HT1080 (cell line): ENCODE results near the gene VAC14. TPM values are rescaled to one million over a fixed set of nuclear protein-coding genes. Genes with fewer than 3 reads are reported as not detected.
A peak's percentile ranks its signal among the peaks of the same experiment; 100 is the strongest.

Source experiments
- DNase-seq: peaks from one replicate; pipeline ENCODE4 v3.0.0-alpha.2; 2015; ENCODE audit warnings: low read depth
- total RNA-seq: library from RNA; depleted of rRNA; stranded (reverse); fragments of >200 nt; shearing (Covaris generic); gene quantifications from 2 replicates; pipeline ENCODE4 v1.2.3, GENCODE V29; 2014

The VAC14 gene
- total RNA-seq, 1 experiment from 2014 or later = 103 TPM

GRCh38 chr16:70786020-70786755, 14.8 kb downstream of the VAC14 start:
- DNase-seq = no peak

- no peak for DNase-seq
These were observed 16.0 kb downstream of the VAC14 start for GRCh38 chr16:70784692-70785555.

- no peak for DNase-seq
These were observed 18.7 kb downstream of the VAC14 start for GRCh38 chr16:70782237-70782636.

GRCh38 chr16:70781800-70782199, 19.2 kb downstream of the VAC14 start:
- no peak for DNase-seq

GRCh38 chr16:70780546-70780945, 20.4 kb downstream of the VAC14 start:
- DNase-seq = no peak

- no peak for DNase-seq
These were observed 21.6 kb downstream of the VAC14 start for GRCh38 chr16:70779361-70779760.

- peak; percentile 82 for DNase-seq
These were observed 22.1 kb downstream of the VAC14 start for GRCh38 chr16:70778901-70779309.

- DNase-seq = peak; percentile 22
These were observed 23.0 kb downstream of the VAC14 start for GRCh38 chr16:70777973-70778406.

GRCh38 chr16:70777496-70777895, 23.5 kb downstream of the VAC14 start:
- no peak for DNase-seq

- no peak for DNase-seq
These were observed 25.6 kb downstream of the VAC14 start for GRCh38 chr16:70775399-70775798.

GRCh38 chr16:70774261-70774660, 26.7 kb downstream of the VAC14 start:
- no peak for DNase-seq

GRCh38 chr16:70772493-70772892, 28.5 kb downstream of the VAC14 start:
- peak; percentile 29 for DNase-seq

- peak; percentile 72 for DNase-seq
These were observed 30.1 kb downstream of the VAC14 start for GRCh38 chr16:70770626-70771552.

GRCh38 chr16:70770291-70770625, 30.7 kb downstream of the VAC14 start:
- no peak for DNase-seq

GRCh38 chr16:70769761-70770160, 31.2 kb downstream of the VAC14 start:
- DNase-seq = no peak

- DNase-seq = no peak
These were observed 31.8 kb downstream of the VAC14 start for GRCh38 chr16:70769131-70769530.

- DNase-seq = no peak
These were observed 32.8 kb downstream of the VAC14 start for GRCh38 chr16:70768203-70768580.

- peak; percentile 53 for DNase-seq
These were observed 33.4 kb downstream of the VAC14 start for GRCh38 chr16:70767377-70768202.

GRCh38 chr16:70766658-70767057, 34.3 kb downstream of the VAC14 start:
- no peak for DNase-seq

GRCh38 chr16:70766176-70766575, 34.8 kb downstream of the VAC14 start:
- DNase-seq = no peak

- no peak for DNase-seq
These were observed 35.5 kb downstream of the VAC14 start for GRCh38 chr16:70765491-70765890.
